Left hindlimb (tissue), 1 donor: ENCODE measurements around the gene USP47.

Source experiments
- DNase-seq: peaks from one replicate; pipeline ENCODE4 v3.0.0-alpha.2; 2018

The USP47 gene

GRCh38 chr11:11982461-11982860 lies 140.7 kb downstream of the USP47 start:
- DNase-seq = no peak

- no peak for DNase-seq
Observed at GRCh38 chr11:11982975-11983374, 141.2 kb downstream of the USP47 start.

- DNase-seq = no peak
Observed at GRCh38 chr11:11983427-11983826, 141.7 kb downstream of the USP47 start.

- no peak for DNase-seq
Observed at GRCh38 chr11:11984563-11984962, 142.8 kb downstream of the USP47 start.

GRCh38 chr11:11985016-11985715 lies 143.4 kb downstream of the USP47 start:
- no peak for DNase-seq

DNA sequence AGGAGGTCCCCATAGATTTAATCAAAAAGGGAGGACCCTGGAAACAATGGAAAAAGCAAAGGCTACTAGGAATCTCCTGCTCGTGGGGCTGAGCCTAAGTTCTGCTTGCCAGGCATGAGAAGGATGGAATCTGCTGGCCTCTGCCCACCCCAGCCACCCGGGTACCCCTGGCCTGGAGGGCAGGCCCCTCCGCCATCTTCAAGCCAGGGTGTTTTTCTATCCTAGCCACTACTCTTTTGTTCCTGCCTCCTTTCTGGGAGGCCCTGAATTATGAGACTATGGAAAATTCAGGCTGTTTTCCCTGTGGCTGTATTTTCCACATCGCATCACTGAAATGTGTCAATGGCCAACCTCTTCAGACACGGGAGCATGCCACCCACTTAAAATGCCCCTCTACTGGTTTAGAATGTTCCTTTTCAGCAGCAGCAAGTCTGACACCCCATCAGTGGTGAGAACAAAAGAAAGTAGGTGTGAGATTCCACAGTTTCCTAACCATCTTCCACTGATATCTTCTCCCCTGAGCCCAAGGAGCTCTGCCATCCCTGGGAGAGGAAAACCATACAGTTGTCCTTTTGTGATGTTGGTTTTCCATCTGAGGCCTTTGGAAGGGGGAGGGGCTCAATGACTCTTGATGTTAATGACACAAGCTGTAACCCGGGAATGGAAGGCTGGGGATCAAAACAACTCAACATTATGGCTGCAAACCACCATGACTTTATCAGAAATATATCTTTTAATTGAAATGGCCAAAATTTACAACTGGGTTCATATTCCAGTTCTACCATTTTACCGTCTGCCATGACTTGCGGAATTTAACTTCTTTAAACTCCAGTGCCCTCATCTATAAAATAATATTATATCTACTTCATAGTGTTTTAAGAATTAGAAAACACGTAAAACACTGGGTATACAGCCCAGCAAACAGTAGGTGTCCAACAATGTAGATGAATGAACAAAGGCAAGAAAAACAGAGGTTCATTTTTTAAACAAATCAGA lies 144.5 kb downstream of the USP47 start:
- no peak for DNase-seq

DNA sequence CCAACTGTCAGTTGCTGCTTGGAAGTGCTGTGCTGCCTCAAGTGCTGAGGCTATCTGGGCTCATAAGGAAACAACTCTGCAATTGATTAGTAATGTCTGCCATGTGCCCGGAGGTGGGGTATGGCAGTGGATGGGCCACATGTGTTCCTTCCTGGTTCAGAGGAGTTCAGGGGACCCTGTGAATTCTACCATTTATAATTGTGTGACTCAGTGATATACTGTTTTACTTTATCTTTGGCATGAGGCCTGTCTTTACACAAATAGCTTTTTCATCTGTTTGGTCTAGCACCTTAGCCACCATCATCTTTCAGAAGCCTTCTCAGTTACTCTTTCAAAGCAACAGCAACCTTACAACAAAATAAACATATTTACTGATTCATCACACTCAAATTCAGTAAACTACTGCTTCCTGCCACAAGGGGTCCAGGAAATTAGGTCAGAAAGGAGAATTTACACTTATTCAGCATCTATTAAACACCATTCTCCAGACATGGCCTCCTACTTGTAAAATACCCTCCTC lies 145.8 kb downstream of the USP47 start:
- no peak for DNase-seq

DNA sequence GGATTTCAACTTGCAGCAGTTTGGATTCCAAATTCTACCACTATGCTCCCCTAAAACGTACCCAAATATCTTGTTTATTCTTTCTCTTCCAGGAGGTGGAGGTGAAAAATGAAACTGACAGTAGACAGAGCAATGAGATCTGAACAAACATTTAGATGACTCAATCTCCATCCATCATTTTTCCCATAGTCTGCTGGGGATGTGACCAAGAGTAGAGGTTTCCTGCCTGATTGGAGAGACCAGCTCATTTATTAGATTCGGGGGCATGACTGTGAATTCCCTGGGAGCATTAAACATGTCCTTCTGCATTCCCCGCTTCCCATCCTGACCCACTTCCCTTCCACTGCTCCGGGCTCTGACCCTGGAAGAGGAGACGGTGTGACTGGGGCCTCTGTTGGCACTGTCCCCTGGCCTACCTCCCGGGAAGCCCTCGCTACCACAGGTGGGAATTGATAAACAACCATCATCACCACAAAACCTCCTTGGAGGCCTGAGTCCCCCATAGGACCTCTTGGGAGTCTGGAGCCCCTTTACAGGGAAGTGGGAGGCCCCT lies 146.4 kb downstream of the USP47 start:
- DNase-seq = no peak

- DNase-seq = no peak
Observed at GRCh38 chr11:11988681-11989261, 147.0 kb downstream of the USP47 start.

GRCh38 chr11:11989774-11990744 lies 148.3 kb downstream of the USP47 start:
- DNase-seq = no peak

GRCh38 chr11:11992257-11993212 lies 150.8 kb downstream of the USP47 start:
- DNase-seq = no peak

GRCh38 chr11:11993839-11994238 lies 152.1 kb downstream of the USP47 start:
- DNase-seq = no peak

DNA sequence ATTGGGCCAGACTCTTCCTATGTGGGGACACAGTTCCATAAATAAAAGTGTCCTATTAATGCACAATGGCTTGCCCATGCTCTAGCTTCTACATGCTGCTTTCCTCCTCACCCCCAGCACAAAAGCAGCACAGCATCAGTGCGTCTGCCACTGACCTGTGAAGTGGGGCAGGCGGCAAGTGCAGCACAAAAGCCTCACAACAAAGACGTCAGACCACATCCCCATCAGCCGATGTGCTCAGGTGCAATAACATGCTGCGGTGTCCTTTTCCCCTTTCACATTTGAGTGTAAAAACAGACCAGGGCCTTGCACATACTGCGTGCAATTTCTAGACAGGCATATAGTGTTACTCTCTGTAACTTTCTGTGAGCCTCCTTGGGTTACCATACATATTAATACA lies 153.8 kb downstream of the USP47 start:
- DNase-seq = no peak

DNA sequence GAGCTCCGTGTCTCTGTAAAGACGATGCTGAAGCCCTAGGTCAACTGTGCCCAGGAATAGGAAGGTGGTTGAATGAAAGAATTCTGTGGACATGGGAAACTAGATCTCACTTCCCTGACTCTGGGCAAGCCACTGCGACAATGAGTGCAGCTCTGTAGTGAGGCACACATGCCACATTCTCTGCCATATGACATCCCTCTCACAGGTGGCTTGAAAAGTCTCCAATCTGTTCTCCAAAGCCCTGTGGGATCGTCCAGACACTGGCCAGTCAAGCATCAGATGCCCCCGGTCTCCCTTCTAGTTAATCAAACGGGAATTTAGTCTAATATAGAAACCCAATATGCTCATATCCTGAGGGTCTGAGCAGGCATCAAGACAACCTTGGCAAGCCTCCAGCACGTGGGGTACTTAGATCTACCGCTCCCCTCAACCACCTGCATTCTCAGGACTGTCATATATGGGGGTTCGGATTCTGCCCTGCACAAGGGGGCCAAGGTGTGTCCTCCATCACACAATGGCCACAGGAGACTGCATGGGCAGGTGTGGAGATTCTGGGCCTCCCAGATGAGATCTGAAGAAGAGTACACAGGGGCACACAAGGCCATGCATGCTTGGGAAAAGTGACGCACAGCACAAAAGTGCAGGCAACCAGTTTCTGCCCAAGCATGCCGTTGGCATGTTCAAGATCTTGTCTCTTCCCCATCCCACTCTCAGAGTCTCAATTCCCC lies 154.7 kb downstream of the USP47 start:
- no peak for DNase-seq

DNA sequence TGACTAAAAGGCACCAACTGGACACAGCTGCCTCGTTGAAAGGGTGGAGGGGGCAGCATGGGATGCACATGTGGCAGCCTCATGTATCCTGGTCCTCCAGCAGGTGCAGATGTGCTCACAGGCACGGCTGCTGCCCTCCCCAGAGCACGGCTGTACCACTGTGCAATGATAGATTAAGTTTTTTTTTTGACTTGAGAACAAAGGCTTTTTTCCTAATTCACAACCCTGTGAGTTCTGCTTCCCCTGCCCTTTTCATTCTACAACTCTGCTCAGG lies 155.2 kb downstream of the USP47 start:
- DNase-seq = no peak

DNA sequence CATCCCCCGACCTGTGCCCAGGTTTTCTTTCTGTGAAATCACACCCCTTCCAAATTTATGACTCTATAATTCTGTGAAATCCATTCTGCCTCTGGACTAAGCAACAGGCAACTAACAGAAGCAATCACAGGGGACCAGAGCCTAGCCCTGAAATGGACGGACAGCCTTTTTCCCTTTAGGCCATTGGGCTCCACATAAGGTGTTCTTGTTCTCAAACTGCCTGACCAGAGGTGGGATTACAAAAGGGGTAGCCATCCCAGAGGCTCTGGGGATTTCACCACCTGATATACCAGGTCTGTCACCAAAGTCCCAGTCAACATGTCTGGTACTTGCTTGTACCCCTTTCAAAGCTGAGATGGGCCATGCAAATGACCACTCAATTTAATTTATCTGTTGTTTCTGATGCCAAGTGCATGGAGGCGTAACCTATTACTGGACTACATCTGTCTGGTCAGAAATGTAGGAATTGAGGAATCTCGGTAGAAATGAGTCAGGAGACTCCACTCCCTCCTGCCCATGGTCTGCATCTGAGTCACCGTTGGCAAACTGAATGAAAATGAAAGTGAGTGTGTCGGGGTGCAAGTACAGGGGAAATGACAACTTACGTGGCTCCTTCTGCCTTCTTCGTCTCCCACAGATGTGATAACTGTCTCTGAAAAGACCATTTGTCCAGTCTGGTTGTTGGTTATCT lies 156.5 kb downstream of the USP47 start:
- DNase-seq = no peak

DNA sequence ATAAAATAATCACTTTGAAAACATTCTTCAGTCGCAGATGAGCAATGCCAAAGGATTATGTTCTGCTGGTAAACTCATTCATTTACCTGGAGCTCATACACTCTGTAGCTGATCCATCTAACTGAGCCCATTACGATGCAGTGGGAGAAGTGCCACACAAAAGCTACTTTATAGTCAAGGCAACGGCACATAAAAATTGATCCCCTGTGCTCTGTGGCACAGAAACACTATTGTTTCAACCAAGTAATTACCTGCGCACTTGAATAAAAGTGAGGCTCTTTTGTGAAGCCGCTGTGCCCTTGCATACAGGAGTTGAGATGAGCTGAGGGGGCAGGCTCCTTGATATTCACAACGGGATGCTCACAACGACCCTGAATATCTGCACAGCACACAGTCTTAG lies 159.4 kb downstream of the USP47 start:
- no peak for DNase-seq

DNA sequence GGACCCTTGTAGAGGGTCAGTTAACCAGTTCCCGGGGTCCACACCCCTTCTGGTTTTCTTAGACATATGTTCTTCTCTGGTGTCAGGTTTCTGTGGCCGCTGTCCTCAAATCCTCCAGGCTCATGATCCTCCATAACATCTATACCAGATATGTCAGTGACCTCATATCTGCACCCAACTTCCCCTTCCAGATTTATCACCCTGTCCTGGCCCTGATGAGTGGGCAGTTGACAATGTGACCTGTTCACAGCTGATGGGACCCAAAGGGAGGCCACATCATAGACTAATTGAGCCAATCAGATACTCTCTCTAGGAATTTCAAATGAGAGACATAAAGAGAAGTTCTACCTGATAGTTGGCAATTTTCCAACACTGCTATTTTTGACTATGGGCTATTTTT lies 161.6 kb downstream of the USP47 start:
- DNase-seq = no peak

DNA sequence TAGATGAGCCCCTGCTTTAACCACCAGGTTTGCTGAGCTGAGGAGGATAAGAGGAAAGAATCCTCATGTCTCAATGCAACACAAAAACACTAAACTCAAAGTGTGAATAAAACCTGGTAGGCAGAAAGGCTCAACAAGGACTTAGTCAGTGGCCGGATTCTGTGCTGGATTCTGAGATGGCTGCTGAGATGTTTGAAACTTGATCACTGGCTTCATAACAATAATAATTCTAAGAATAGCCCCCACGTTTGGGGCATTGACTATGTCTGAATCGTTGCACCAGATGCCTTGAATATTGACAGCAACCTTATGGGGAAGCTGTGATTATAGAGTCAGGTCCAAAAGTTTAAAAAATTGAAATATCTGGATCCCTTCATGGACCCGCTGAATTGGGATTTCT lies 162.0 kb downstream of the USP47 start:
- no peak for DNase-seq

DNA sequence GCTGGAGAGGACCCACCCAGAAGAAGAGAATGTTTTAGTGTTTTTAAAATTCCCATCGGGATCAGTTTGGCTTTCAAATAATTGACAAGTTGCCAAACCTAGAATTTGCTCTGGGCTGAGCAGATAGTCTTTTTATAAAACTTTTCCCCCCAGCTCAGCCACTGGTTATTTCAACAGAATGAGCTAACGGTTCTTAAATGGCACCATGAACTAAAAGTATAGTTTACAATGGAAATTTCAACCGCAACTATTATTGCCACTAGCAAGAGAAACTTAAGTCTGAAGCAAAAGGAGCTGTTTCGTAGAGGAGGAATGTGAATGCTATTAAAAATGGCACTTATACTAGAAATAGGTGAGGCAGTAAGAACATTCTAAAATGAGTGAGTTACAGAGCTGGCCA lies 163.3 kb downstream of the USP47 start:
- no peak for DNase-seq
